HG02852 (cell line): ENCODE data around the gene IFT20.

Experiments used
- ATAC-seq: cut with Tn5 transposase; IDR thresholded peaks from one replicate; pipeline ENCODE4 v1.9.1; 2021; ENCODE audit warnings: mild to moderate bottlenecking, moderate library complexity; ENCODE audit not compliant: unreplicated experiment

The IFT20 gene

GRCh38 chr17:28335201-28335958 is at the start of gene IFT20, which contains the start of gene TNFAIP1:
IFT20 (minus strand) TSS chr17:28335472; CDS start chr17:28331985, 3,487 bp downstream.
TNFAIP1 (plus strand) TSS chr17:28335761; CDS start chr17:28339522, 3,761 bp downstream.
- peak; percentile 96 for ATAC-seq

GRCh38 chr17:28385037-28385400 is 49.7 kb upstream of the IFT20 start:
- ATAC-seq: peak; percentile 34

GRCh38 chr17:28384281-28385036 is 49.2 kb upstream of the IFT20 start:
- peak; percentile 60 for ATAC-seq

GRCh38 chr17:28381141-28381825 is 46.0 kb upstream of the IFT20 start:
- ATAC-seq: no peak

- ATAC-seq: no peak
Measured at GRCh38 chr17:28379814-28380801, 44.8 kb upstream of the IFT20 start.

- ATAC-seq: no peak
Measured at GRCh38 chr17:28372945-28373274, 37.6 kb upstream of the IFT20 start.

- ATAC-seq: peak; percentile 18
Measured at GRCh38 chr17:28372203-28372944, 37.1 kb upstream of the IFT20 start.

- peak; percentile 81 for ATAC-seq
Measured at GRCh38 chr17:28371245-28372202, 36.3 kb upstream of the IFT20 start, which contains the start of gene SARM1. SARM1 (plus strand) TSS chr17:28371694; CDS start chr17:28372033, 339 bp downstream.

- no peak for ATAC-seq
Measured at GRCh38 chr17:28370744-28371103, 35.5 kb upstream of the IFT20 start.

GRCh38 chr17:28370035-28370743 is 34.9 kb upstream of the IFT20 start, which contains the start of gene VTN:
VTN (minus strand) TSS chr17:28370307; CDS start chr17:28370203, 104 bp downstream.
- ATAC-seq: no peak

- ATAC-seq: no peak
Measured at GRCh38 chr17:28369684-28370034, 34.4 kb upstream of the IFT20 start.

- ATAC-seq: no peak
Measured at GRCh38 chr17:28368915-28369683, 33.8 kb upstream of the IFT20 start.

GRCh38 chr17:28368306-28368831 is 33.1 kb upstream of the IFT20 start:
- ATAC-seq: no peak

- ATAC-seq: no peak
Measured at GRCh38 chr17:28367641-28368305, 32.5 kb upstream of the IFT20 start.

- no peak for ATAC-seq
Measured at GRCh38 chr17:28366605-28367004, 31.3 kb upstream of the IFT20 start.

- no peak for ATAC-seq
Measured at GRCh38 chr17:28365487-28365886, 30.2 kb upstream of the IFT20 start.
